ENCODE results near the gene FAM149A. TPM values are rescaled to one million over a fixed set of nuclear protein-coding genes. Genes with fewer than 3 reads are reported as not detected.

The FAM149A gene
- total RNA-seq (2014; rRNA removed; shearing (Covaris generic)) = 13.9 and 19.2 TPM in 2 replicates

DNA sequence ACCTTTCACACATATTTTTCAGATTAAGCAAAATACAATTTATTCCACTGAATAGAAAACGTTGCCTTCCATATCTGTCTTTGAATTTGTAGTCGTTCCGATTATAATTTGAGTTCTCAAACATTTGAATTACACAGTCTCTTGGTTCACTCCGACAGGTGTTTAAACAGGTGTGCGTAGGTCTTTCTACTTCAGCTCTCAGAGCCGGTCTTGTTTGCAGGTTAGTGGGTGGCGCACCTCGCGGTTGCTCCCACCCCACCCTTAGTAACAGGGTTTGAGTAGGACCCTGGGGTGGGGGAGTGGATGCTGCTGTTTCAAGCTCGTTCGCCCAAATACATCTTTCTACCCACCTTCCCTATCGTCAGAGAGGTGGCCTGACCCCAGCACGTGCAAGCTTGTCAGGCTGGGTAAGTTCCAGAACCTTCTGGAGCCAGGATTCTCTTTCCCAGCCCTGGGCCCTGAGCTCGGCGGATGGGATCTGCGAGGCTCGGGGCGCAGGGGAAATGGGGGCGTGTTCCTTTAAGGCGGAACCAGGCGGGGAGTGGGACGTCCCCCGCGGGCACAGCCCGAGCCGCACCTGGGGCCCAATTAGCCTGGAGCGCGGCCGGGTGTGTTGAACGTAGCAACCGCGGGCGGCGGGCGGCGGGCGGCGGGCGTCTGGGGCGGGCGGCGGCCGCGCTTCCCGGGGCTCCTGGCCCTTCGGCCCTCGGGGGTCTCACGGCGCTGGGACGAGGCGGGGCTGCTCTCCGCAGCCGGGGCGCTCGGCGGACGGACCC is at the start of gene FAM149A:
TSS of gene FAM149A (plus strand) at position 591 of the 776 bp plus-strand sequence.
- H3K4me3 ChIP-seq (ENCODE audit: insufficient read depth, low read depth, low read length) = peak within 1 kb of the TSS; percentile 59
- H3K27me3 ChIP-seq (ENCODE audit: control insufficient read depth, insufficient read depth, low read length) = peaks cover 25% of the 10 kb centered on the region
- DNase-seq = peak; percentile 86
- no peaks in the 10 kb centered on the region for H3K36me3 ChIP-seq (replicated peaks; ENCODE audit: control insufficient read depth, insufficient read depth, low read length)

DNA sequence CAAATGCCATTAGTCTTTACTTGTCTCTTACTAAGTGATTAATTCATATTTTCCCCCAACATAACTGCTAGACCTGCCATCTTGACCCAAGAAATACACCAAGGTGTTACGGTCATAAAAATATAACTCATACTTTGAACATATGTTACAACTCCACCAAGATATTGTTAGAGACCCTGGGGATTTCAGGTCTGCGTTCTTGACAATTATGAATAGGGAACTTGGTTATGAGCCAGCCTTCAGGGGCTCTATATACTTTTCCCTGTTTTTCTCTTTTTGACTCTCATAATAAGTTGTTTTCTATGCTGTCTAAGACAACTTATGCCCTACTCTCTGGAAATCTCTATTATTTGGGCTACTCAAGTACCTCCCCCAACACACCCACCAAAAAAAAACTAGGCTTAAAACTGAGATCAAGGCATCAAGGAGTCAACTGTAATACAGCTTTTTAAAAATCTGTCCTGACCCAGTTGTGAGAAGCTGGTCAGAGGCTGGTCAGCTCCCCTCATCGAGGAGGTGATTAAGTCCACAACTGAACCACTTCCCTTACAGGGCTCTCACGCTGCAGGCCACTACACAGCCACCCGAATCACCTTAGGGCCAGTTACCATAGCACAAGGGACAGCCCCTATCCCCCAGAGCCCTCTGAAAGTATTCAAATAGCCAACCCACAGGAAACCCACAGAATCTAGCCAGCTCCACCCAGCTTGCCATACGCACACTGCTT is 46.1 kb upstream of the FAM149A start:
- Histone ChIP-seq H3K36me3 (replicated peaks; ENCODE audit: control insufficient read depth, insufficient read depth, low read length) (no peaks in the 10 kb centered on the region), H3K4me3 (ENCODE audit: insufficient read depth, low read depth, low read length) (no peak overlapping the region), H3K27me3 (ENCODE audit: control insufficient read depth, insufficient read depth, low read length) (no peaks in the 10 kb centered on the region)
- no peak for DNase-seq

DNA sequence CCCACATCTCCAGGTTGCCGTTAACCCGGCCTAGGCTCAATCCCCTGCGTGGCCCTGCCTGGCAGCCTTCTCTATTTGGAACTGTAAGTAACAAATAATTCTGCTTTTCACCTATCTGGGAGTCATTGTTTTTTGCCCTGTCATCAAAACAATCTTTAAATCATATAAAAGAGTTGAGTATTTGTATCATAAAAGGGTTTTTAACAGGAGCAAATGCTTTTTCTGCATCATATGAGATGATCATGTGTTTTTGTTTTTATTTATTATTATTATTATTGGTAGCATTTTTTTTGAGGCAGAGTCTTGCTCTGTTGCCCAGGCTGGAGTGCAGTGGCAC is 45.6 kb upstream of the FAM149A start:
- no peak overlapping the region for H3K4me3 ChIP-seq (ENCODE audit: insufficient read depth, low read depth, low read length)
- no peaks in the 10 kb centered on the region for H3K27me3 ChIP-seq (ENCODE audit: control insufficient read depth, insufficient read depth, low read length)
- DNase-seq = no peak
- no peaks in the 10 kb centered on the region for H3K36me3 ChIP-seq (replicated peaks; ENCODE audit: control insufficient read depth, insufficient read depth, low read length)

DNA sequence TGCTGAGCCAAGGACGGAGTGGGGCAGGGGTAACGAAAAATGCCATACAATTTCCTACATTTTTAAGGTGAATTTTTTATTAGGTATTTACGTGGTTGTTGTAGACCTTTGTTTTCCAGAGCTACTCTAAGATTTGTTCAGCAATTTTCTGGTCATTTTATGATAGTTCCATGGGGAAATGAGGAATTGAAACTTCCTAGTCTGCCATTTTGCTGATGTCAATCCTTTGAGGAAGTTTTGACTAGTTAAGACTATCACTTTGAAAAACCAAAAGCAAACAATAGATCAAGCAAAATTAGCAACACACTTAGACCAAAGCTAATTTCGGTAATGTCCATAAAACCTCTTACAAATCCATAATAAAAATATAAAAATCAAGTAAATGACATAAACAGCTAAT is 42.6 kb upstream of the FAM149A start:
- Histone ChIP-seq H3K4me3 (ENCODE audit: insufficient read depth, low read depth, low read length) (no peak overlapping the region), H3K27me3 (ENCODE audit: control insufficient read depth, insufficient read depth, low read length) (no peaks in the 10 kb centered on the region), H3K36me3 (replicated peaks; ENCODE audit: control insufficient read depth, insufficient read depth, low read length) (no peaks in the 10 kb centered on the region)
- DNase-seq = no peak

DNA sequence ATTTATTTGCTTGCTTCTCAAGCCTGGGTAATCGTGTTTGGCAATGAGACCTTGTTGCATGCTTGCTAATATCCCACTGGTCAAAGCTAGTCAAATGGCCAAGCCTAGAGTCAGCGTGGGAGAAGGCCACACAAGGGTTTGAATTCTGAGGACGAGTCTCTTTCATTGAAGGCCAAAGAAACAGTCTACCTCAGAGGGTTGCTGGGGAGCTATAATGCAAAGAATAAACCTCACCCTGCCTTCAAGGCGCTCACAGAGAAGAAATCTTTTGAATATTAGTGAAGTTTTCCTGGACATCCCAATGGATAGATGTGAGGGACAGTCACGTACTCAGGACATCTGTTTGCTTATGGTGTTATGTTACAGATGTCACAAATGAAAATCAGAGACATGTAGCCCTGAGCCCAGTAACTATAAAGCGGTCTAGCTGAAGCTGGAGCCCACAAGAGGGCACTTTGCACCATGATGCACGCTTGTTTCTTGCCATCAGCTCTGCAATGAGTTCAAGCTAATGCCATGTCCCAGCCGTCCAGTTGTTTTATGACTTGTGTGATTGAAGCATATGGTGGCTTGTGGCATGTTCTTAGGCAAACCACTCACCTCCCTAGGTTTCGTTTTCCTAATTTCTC is 36.6 kb upstream of the FAM149A start:
- Histone ChIP-seq H3K4me3 (ENCODE audit: insufficient read depth, low read depth, low read length) (no peak overlapping the region), H3K36me3 (replicated peaks; ENCODE audit: control insufficient read depth, insufficient read depth, low read length) (no peaks in the 10 kb centered on the region), H3K27me3 (ENCODE audit: control insufficient read depth, insufficient read depth, low read length) (no peaks in the 10 kb centered on the region)
- no peak for DNase-seq

DNA sequence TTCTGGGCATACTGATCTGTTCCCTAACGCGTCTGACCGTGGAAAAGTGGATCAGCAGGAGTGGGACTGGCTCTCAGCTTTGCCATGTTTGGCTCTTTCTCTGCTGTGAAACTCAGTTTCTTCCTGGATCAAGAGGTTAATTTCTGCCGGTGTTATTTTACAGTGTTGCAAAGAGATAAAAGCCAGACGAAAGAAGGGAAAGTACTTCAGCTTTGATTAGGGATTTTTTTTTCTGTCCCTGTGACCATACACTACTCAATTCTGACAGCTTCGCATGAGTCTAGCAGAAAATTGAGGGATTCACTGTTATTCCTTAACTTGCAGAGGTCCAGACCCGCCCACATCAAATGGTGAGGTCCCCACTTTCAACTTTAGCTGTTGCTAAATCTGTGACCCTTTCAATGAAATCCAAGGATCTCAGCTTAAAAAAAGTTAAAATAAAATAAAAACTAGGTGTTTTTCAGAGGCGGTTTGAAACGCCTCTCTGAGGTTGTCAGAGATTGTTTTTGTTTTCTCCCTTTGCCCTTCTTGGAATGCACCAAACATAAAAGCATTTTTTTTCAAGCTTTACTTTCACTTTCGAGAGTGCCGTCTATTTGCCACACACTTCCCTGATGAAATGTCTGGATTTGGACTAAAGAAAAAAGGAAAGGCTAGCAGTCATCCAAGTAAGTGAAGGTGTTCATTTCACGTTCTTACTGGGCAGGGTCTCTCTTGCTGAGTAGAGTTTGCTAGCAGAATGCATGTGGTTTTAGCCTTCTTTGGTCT is 35.7 kb upstream of the FAM149A start, which contains the start of gene TLR3:
TSS of gene TLR3 (plus strand) at position 576 of the 768 bp plus-strand sequence. CDS start 7,464 bp downstream, outside the sequence.
- Histone ChIP-seq H3K4me3 (ENCODE audit: insufficient read depth, low read depth, low read length) (no peak within 1 kb of the TSS), H3K36me3 (replicated peaks; ENCODE audit: control insufficient read depth, insufficient read depth, low read length) (no peaks in the 10 kb centered on the region), H3K27me3 (ENCODE audit: control insufficient read depth, insufficient read depth, low read length) (no peaks in the 10 kb centered on the region)
- DNase-seq = no peak

DNA sequence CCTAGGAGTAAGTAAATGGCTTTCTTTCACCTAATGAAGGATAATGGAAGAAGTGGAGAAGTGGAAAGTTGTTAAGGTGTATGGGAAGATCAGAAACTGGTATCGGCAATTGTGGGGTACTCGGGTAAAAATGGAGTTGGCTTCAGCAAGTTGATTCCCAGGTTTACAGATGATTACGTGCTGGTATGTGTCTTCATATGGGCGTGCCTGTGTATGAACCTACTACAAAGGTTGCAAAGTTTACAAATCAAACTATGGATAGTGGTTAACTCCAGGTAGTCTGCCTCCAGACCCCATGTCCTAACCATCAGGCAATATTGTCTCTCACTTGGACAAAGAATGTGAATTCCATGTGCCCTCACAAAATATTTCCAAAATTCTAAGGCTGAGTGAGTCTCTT is 34.8 kb upstream of the FAM149A start:
- Histone ChIP-seq H3K36me3 (replicated peaks; ENCODE audit: control insufficient read depth, insufficient read depth, low read length) (no peaks in the 10 kb centered on the region), H3K27me3 (ENCODE audit: control insufficient read depth, insufficient read depth, low read length) (no peaks in the 10 kb centered on the region), H3K4me3 (ENCODE audit: insufficient read depth, low read depth, low read length) (no peak overlapping the region)
- DNase-seq = no peak

DNA sequence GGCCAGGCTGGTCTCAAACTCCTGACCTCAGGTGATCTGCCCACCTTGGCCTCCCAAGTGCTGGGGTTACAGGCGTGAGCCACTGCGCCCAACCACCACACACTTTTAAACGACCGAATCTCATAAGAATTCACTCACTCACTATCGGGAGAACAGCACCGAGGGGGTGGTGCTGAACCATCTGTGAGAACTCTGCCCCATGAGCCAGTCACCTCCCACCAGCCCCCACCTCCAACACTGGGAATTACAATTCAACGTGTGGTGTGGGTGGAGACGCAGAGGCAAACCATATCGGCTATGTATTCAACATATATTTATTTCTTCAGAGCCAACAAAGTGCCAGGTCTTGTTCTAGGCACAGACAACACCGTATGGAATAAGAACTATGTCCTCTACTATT is 32.0 kb upstream of the FAM149A start:
- no peak for DNase-seq
- no peaks in the 10 kb centered on the region for H3K36me3 ChIP-seq (replicated peaks; ENCODE audit: control insufficient read depth, insufficient read depth, low read length)
- no peak overlapping the region for H3K4me3 ChIP-seq (ENCODE audit: insufficient read depth, low read depth, low read length)

DNA sequence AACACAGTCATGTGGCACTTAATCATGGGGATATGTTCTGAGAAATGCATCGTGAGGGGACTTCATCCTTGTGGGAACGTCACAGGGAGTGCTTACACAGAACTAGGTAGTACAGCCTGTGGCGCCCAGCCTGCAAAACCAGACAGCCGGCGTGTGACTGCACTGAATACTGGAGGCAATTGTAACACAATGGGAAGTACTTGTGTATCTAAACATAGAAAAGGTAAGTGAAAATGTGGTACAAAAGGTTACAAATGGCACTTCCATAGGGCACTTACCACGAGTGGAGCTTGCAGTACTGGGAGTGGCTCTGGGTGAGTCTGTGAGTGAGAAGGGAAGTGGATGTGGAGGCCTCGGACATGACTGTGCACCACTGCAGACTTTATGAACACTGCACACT is 30.3 kb upstream of the FAM149A start:
- Histone ChIP-seq H3K4me3 (ENCODE audit: insufficient read depth, low read depth, low read length) (no peak overlapping the region), H3K27me3 (ENCODE audit: control insufficient read depth, insufficient read depth, low read length) (no peaks in the 10 kb centered on the region), H3K36me3 (replicated peaks; ENCODE audit: control insufficient read depth, insufficient read depth, low read length) (no peaks in the 10 kb centered on the region)
- DNase-seq = no peak

More for the DNA sequence above, 32.0 kb upstream of the FAM149A start:
- H3K27me3 ChIP-seq (ENCODE audit: control insufficient read depth, insufficient read depth, low read length) = no peaks in the 10 kb centered on the region

DNA sequence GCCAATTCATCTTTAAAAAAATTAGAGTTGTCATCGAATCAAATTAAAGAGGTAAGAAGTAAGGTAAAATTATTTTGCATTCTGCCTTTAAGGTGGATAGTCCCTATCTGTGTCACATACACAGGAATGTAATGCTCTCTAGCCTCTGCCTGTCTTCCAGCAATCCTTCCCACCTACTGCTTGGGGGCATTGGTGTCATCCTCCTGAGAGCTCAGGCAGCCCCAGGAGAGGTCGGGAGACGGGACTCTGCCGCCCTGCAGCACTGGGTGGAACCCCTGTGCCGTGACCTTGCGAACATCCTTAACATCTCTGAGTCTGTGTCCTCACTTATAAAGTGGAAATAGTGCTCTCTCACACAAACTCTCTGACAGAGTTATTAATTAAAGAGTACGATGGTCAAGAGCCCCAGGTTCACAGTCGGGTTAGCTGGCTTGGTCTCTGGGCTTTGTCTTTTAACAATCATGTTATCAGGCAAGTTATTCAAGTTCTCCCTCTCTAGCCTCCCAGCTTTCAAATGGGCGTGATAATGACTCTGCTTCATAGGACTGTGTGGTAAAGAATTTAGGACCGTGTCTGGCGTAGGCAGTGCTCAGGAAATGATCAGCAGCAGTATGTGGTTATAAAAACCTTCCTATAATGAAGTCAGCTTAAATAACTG is 25.4 kb upstream of the FAM149A start:
- Histone ChIP-seq H3K27me3 (ENCODE audit: control insufficient read depth, insufficient read depth, low read length) (no peaks in the 10 kb centered on the region), H3K36me3 (replicated peaks; ENCODE audit: control insufficient read depth, insufficient read depth, low read length) (no peaks in the 10 kb centered on the region), H3K4me3 (ENCODE audit: insufficient read depth, low read depth, low read length) (no peak overlapping the region)
- peak; percentile 46 for DNase-seq

DNA sequence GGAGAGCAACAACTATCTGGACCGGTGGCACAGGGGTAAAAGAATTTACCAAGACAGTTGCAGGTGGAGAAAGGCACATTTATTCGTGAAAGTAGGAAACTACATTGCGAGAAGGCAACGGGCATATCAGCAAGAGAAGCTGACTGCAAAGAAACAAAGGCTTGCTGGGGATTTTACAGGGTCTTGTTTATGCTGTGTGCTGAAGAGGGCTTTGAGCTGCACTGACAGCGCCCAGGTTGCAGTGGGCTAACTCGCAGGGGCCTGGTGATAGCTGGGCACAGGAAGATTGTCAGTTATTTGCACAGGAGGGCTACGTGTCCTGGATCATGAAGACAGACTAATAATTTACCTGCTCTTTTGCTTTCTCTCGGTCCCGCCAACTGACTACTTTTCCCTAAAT is 24.8 kb upstream of the FAM149A start:
- Histone ChIP-seq H3K4me3 (ENCODE audit: insufficient read depth, low read depth, low read length) (no peak overlapping the region), H3K36me3 (replicated peaks; ENCODE audit: control insufficient read depth, insufficient read depth, low read length) (no peaks in the 10 kb centered on the region), H3K27me3 (ENCODE audit: control insufficient read depth, insufficient read depth, low read length) (no peaks in the 10 kb centered on the region)
- no peak for DNase-seq

DNA sequence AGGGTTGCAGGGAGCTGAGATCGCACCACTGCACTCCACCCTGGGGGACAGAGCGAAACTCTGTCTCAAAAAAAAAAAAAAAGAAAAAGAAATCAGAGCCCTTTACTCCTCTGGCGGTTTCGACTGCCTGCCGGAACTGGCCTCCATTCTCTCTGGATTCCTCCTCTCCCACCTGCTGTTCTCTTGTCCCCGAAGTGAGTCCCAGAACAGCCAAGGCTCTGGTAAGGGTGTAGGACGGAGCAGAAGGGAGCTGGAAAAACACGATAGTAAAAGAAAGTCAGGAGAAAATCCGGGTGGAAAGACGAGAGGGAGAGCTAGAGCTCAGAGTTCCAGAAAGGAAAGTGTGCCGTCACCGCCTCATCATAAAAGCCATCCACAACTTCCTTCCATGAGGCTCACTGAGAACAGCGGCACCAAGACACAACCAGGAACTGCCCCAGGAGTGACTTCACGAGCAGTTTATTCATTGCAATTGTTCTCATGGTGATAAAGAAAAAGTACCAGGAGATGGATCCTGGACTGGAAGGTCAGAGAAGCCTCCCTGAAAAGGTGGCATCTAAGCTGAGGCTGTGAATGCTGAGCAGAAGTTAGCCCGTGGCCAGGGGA is 23.2 kb upstream of the FAM149A start:
- Histone ChIP-seq H3K27me3 (ENCODE audit: control insufficient read depth, insufficient read depth, low read length) (no peaks in the 10 kb centered on the region), H3K36me3 (replicated peaks; ENCODE audit: control insufficient read depth, insufficient read depth, low read length) (no peaks in the 10 kb centered on the region), H3K4me3 (ENCODE audit: insufficient read depth, low read depth, low read length) (peak overlapping the region; percentile 17; the same call in 1 of the 2 replicates)
- peak; percentile 69 for DNase-seq

DNA sequence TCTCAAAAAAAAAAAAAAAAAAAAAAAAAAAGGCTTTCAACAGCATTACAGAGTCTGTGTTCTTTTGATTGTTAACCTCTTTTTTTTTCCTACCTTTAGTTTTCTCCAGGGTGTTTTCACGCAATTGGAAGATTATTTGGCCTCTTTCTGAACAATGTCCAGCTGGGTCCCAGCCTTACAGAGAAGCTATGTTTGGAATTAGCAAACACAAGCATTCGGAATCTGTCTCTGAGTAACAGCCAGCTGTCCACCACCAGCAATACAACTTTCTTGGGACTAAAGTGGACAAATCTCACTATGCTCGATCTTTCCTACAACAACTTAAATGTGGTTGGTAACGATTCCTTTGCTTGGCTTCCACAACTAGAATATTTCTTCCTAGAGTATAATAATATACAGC is 22.3 kb upstream of the FAM149A start:
- no peaks in the 10 kb centered on the region for H3K27me3 ChIP-seq (ENCODE audit: control insufficient read depth, insufficient read depth, low read length)
- DNase-seq = no peak
- H3K4me3 ChIP-seq (ENCODE audit: insufficient read depth, low read depth, low read length) = no peak overlapping the region

DNA sequence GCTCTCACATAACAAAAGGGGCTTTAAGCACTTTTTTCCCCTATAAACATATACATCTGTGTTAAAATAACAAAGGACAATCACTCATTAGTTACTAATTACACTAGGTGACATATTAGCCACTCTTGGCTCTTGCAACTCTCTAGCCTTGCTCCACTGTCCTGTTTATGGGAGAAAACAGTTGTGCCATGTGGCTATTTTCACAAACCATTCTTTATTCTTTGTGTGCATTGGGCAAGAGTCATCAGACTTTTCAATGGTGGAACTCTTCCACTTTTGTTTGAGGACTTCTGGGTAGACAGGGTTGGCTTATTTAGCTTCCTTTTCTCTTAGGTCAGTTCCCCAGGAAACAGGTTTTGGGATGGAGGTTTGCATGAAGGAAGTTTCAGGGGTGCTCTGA is 16.0 kb upstream of the FAM149A start:
- DNase-seq = no peak
- no peaks in the 10 kb centered on the region for H3K27me3 ChIP-seq (ENCODE audit: control insufficient read depth, insufficient read depth, low read length)

More for the DNA sequence above, 22.3 kb upstream of the FAM149A start:
- H3K36me3 ChIP-seq (replicated peaks; ENCODE audit: control insufficient read depth, insufficient read depth, low read length) = no peaks in the 10 kb centered on the region

More for the DNA sequence above, 16.0 kb upstream of the FAM149A start:
- Histone ChIP-seq H3K4me3 (ENCODE audit: insufficient read depth, low read depth, low read length) (no peak overlapping the region), H3K36me3 (replicated peaks; ENCODE audit: control insufficient read depth, insufficient read depth, low read length) (no peaks in the 10 kb centered on the region)

Measured in H7 (cell line).